Middle frontal gyrus (tissue), 1 donor: ENCODE data around the gene WASHC2A.
"Not testable (repeated sequence)": the region's sequence is repeated elsewhere in the genome, so short reads cannot be mapped to it uniquely, and the experiment has no call there.

ENCODE experiments used
- DNase-seq: peaks from one replicate; pipeline ENCODE4 v3.0.0-alpha.2; 2015; ENCODE audit warnings: low spot score; ENCODE audit errors: extremely low spot score

Gene WASHC2A, protein sequence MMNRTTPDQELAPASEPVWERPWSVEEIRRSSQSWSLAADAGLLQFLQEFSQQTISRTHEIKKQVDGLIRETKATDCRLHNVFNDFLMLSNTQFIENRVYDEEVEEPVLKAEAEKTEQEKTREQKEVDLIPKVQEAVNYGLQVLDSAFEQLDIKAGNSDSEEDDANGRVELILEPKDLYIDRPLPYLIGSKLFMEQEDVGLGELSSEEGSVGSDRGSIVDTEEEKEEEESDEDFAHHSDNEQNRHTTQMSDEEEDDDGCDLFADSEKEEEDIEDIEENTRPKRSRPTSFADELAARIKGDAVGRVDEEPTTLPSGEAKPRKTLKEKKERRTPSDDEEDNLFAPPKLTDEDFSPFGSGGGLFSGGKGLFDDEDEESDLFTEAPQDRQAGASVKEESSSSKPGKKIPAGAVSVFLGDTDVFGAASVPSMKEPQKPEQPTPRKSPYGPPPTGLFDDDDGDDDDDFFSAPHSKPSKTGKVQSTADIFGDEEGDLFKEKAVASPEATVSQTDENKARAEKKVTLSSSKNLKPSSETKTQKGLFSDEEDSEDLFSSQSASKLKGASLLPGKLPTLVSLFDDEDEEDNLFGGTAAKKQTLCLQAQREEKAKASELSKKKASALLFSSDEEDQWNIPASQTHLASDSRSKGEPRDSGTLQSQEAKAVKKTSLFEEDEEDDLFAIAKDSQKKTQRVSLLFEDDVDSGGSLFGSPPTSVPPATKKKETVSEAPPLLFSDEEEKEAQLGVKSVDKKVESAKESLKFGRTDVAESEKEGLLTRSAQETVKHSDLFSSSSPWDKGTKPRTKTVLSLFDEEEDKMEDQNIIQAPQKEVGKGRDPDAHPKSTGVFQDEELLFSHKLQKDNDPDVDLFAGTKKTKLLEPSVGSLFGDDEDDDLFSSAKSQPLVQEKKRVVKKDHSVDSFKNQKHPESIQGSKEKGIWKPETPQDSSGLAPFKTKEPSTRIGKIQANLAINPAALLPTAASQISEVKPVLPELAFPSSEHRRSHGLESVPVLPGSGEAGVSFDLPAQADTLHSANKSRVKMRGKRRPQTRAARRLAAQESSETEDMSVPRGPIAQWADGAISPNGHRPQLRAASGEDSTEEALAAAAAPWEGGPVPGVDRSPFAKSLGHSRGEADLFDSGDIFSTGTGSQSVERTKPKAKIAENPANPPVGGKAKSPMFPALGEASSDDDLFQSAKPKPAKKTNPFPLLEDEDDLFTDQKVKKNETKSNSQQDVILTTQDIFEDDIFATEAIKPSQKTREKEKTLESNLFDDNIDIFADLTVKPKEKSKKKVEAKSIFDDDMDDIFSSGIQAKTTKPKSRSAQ (N-terminal part only)

DNA sequence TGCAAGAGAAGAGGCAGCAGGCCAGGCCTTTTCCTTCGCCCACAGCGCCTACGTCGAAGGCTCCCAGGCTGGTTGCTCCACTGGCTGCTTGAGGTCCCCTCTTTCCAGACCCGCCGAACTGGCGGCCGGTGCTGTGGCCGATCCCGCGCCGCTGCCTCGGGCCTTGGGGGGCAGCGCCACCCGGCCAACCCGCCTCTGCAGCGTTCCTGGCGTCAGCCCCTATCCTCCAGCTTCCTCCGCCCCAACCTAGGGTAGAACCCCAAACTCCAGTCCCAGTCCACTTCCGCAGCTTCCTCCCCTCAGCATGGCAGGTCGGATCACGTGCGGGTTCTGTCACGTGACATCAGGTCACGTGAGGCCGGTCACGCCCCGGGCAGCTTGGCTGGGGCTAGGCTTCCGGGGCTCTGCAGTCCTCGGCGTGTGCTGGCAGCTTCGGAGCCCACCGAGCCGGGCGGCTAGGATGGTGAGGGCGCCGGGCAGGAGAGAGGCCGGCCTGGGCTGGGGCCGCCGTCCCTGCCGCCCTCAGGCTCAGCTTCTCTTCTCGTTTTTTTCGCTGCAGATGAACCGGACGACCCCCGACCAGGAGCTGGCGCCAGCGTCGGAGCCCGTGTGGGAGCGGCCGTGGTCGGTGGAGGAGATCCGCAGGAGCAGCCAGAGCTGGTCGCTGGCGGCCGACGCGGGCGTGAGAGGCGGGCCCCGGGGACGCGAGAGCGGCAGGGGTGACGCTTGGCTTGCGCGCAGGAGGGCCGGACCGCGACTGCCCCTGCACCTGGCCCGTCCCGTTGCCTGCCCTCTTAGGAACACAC, at the start of gene WASHC2A:
WASHC2A (plus strand) TSS at position 409 of the 806 bp plus-strand sequence; CDS start at position 461, 52 bp downstream.
- peak; percentile 86 for DNase-seq

DNA sequence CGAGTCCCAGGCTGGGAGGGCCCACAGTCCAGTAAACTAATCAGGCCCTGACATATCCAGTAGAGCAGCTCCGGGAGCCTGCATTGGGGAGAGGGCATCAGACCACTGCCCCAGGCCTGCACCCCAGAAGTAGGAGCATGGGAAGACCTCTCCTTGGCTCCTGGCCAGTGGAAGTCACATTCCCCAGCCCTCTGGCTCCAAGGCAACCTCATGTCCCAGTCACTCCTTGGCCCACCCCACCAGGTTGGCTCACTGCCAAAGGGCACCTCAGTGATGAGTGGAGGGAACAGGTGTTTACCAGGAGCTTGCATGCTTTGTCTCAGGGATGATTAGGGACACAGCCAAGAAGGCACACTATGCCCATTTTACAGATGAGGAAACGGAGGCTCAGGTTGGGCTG, 48.5 kb upstream of the WASHC2A start:
- not testable (repeated sequence) for DNase-seq

DNA sequence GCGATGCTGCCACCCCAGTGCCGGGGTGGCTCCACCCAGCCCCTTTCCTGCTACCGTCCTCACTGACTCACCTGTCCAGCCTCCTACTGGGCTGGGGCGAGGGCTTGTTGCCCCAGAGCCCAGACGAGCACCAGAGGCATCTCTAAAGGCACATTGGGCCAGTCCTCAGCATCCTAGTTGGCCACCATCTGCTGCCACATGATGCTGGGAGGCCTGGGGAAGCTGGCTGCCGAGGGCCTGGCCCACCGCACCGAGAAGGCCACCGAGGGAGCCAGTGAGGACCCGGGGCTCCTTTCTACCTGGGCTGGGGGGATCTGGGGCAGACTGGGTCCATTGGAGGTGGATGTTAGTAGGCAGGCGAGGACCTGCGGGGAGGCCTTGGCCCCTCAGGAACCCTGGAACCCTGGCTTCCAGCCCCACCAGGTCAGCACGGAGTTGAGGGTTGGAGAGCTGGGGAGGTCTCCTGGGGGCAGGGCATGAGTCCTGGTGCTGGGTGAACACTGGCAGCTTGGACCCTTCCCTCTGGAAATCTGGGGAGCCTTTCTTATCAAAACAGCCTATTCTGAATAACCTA, 47.2 kb upstream of the WASHC2A start:
- not testable (repeated sequence) for DNase-seq

DNA sequence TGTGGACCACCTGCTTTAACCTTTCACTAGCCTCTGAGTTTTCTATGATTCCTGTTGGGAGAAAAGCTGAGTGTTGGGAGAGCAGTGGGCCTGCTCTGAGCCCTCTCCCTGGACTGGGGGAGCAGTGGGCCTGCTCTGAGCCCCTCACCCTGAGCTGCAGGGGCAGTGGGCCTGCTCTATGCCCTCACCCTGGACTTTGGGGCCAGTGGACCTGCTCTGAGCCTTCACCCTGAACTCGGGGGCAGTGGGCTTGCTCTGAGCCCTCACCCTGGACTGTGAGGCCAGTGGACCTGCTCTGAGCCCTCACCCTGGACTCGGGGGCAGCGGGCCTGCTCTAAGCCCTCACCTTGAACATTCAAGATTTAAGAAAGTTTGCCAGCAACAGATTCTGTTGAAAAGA, 46.1 kb upstream of the WASHC2A start:
- DNase-seq: no peak

DNA sequence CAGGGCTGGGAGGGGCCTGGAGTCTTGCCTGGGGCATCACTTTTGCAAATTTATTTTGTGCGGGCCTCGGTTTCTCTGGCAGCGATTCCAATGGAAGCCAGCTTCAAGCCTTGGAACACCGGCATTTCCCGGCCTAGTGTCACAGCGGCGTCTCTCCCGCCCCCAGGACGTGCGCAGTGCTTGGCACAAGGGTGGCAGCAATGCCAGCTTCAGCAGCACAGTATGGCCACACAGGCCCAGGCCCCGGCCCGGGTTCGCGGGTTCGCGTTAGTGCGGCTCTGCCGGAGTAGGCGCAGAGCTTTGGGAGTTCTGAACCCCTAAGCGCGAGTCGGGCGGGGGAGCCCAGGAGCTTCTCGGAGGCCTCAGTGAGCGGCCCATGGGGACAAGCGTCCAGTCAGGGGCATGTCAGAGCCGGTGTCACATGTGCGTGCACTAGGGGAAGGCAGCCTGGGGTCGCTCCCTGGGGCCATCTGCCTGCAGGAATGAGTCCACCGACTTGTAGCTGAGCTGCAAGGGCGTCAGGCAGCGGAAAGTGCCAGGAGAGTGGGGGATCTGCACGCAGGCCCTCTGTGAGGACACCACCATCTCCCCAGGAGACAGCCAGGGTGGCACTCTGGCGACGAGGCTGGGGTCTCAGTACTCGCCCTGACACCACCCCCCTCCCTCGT, 42.9 kb upstream of the WASHC2A start:
- DNase-seq: not testable (repeated sequence)

DNA sequence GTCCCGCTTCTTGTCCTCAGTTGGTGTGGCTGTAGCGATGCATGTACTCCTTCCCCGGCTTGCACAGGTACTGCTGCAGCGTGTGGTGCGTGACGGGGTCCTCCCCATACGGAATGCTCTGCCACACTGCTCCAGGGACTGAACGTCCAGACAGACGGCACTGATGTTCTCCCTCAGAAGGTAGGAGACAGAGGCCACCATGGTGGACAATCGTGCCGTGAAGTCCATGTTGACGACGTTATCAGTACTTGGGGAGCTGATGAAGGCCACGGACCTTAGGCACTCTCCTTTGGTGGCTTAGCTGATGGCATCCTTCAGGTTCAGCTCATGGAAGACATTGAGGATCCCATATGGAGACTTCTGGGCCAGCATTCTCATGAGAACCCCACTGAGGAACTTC, 42.1 kb upstream of the WASHC2A start:
- DNase-seq: no peak

DNA sequence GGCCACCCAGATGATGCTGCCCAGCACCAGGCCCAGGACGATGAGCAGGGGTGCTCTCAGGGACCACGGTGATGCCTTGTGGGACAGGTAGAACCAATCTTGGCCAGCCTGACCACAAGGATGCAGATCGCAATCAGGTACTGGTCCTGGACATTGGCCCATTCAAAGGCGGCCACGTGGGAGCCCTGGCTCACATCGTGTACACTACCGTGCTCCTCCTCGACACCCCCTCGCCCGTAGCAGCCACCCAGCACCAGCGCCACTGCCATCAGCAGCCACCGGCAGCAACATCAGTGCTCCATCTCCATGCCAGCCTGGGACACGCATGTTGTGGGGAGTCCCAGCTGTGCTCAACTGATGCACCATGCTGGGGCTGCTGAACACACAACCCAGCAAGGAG, 40.6 kb upstream of the WASHC2A start:
- no peak for DNase-seq

DNA sequence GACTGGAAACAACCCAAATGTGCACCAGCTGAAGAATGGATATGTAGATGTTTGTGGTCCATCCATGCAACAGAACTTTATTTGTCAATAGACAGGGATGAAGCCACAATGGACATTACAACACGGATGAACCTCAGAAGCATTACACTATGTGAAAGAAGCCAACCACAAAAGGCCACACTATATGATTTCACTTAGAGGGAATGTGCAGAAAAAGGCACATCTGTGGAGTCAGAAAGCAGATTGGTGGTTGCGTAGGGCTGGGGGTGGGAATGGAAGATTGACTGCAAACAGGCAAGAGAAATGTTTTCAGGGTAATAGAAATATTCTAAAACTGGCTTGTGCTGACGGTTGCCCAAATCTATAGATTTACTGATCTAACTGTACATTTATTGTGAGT, 34.3 kb upstream of the WASHC2A start:
- no peak for DNase-seq

DNA sequence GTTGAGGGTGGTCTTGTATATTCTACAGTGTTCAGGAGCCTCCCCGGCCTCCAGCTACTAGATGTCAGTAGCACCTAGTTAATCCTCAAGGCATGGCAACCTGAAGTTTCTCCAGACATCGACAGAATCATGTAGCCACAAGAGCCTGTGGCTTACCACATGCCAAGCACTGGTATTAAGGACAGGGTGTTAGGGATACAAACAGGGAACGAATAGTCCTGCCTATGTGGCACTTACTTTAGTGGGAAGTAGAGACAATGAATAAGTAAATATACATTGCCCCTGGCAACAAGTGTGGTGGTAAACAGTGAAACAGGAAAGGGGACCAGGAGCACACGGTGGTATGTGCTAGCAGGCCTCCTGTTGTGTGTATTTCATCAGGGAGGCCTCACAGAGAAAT, 32.4 kb upstream of the WASHC2A start:
- DNase-seq: not testable (repeated sequence)

DNA sequence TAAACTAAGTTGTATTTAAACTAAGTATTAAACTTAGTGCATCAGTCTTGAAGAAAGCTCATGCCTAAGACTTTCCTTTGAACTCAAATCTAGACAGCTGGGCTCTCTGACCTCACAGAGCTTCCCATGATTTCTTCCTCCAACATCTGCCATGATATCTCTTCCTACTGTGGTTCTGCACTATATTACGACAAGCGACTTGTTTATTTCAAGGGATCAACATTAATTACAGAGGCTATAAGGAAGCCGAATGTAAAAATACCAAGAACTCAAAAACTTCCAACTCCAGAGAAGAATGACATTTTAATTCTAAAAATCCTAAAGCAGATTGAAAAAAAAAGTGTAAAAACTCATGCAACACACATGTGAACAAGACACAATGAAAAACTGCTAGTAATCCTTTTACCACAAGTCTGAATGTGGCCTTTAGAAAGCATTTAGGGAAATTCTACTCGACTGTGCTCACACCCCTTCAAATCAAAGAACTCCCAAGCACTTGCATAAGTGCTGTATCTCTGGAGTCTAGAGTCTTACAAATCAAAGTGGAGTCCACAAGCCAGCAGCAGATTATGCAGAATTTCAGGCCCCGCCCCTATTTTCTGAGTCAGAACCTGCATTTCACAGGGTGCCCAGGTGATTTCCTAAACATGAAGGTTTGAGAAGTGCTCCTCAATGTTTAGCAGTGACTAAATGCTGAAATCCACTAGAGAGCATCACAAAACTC, 22.7 kb upstream of the WASHC2A start:
- no peak for DNase-seq

DNA sequence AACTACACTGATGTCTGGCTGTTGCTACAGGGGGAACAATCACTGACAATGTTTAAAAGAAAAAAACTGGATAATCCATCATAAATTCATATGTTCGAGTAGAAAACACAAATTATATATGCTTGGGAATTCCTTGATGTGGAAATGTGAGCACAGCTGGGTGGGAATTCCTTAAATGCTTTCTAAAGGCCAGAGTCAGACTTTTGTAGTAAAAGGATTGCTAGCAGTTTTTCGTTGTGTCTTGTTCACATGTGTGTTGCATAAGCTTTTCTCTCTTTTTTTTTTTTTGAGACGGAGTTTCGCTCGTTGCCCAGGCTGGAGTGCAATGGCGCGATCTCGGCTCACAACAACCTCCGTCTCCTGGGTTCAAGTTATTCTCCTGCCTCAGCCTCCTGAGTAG, 21.3 kb upstream of the WASHC2A start:
- not testable (repeated sequence) for DNase-seq

DNA sequence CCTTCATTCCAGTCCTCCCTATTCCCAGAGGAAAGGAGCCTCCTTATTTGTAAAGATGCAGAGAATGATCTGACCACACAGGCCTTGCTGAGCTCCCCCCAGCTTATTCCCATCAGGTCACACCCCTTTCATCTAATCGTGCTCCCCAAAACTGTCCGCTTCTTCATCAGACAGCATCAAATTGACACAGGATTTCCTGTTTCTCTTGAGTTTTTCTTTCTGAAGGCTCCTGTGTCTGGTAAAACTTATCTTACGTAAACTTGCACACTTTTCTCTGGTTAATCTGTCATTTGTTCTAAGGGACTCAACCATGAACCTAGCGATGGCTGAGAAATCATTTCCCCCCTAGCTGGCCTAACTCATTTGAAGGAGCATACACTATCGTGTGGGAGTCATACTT, 20.2 kb upstream of the WASHC2A start:
- not testable (repeated sequence) for DNase-seq

DNA sequence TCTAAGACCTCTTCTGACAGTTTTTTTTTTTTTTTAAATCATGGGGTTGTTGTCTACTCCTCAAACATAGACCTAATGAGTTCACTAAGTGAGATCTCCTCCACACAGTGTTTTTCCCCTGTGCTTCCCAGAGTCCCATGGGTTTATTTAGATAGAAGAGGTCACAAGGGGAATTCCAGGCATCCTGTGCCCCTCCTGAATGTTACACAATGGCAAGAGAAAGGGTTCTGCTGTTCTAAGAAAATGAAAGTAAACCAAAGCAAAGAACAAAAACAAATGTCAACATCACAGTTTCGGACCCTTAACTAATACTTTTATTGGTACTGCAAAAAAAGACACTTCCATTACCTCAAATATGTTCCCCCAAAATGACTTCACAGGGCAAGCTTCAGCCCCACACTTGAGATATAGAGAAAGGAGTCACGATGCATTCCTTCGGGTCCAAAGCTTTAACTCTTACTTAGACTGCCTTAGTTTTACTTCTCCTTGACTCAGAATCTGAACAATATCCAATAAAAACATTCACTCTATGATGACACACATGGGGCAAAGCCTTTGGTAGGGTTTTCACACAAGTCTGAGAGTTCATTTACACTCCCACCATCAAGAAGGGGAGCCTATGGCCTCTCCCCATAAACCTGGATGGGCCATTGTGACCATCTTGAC, 15.6 kb upstream of the WASHC2A start:
- DNase-seq: not testable (repeated sequence)

DNA sequence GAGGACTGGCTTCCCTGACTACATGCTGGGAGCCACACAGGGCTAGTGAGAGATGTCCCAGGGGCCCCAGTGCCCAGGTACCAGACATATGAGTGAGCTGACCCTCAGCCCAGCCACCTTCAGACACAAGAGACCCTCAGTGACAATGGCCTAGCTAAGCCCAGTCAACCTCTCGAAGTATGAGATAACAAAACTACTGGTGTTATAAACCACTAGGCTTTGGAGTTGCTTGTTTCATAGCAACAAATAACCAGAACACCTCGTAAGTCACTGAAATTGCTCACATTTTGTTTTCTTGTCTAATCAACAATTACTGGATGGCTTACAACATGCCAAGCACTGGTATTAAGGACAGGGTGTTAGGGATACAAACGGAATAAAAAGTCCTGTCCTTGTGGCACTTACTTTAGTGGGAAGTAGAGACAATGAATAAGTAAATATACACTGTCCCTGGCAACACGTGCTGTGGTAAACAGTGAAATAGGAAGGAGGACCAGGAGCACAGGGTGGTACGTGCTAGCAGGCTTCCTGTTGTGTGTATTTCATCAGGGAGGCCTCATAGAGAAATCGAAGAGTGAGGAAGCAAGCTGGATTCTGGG, 14.9 kb upstream of the WASHC2A start:
- not testable (repeated sequence) for DNase-seq

DNA sequence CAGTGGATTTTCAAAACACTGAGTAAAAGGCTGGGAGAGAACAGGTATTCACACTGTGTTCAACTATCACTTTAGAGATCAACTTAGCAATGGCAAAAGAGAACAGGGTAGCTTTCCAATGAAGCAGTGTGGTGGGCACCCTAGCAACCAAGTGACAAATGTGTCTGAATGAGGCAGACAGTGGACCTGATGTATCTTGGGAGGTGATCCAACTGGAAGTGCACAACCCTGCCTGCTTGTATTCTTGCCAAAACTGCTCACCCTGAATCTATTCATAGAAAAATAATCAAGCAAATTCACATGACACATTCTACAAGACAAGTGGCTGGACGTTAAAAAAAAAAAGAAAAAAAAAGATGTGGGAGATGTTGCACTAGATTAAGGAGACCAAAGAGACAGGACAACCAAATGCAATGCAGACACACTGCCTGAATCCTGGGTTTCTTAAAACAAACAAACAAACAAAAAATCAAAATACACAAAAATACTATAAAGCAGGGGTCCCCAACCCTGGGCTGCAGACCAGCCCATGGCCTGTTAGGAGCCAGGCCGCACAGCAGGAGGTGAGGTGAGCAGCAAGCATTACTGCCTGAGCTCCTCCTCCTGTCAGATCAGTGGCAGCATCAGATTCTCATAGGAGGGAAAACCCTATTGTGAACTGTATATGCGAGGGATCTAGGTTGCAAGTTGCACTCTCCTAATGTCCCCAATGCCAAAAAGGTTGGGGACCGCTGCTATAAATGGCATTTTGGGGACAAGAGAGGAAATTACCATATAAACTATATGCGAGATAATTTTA, 12.1 kb upstream of the WASHC2A start:
- not testable (repeated sequence) for DNase-seq

DNA sequence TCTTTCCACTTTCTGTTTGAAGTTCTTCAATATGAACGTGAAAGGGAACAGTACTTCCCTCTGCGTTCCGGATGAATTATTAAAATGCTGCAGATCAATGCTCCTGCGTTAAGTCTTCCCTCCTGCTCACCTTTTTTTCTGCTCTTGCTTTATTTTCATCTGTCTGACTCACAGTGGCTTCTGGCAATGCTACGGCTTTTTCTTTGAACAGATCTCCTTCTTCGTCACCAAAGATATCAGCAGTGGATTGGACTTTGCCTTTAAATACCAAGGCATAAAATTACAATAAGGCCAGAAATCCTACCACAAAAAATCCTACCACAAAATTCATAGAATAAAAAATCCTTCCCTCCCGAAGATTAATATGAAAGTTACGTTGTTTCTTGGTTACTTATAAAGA, 11.1 kb upstream of the WASHC2A start:
- not testable (repeated sequence) for DNase-seq

DNA sequence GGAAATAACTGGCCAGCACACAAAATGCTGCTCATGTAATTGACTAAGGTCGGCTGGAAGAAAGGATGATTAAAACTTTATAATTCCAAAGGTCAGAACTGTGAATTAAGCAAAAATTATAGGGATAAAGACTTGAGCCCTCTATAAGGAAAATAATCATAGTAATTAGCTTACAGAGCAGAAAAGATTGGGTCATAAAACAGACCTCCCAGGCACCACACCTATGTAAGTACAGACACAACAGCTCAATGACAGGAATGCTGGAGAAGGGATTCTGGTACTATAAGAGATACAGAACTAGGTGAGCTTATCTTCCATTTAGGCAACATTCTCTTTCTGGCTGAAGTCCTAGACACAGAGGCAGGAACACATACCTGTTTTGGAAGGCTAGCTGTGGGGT, 9.0 kb upstream of the WASHC2A start:
- not testable (repeated sequence) for DNase-seq
